SK-N-SH treated with all-trans-retinoic acid at 6 μM for 48 hours (cell line): ENCODE measurements around the gene IL12B.

Experiments
- ARNTL ChIP-seq: fragments of 450-650 bp; formaldehyde crosslinking; IDR thresholded peaks from 2 replicates; pipeline ENCODE4 v1.5.0; 2020; ENCODE audit warnings: low read depth, mild to moderate bottlenecking, moderate library complexity, borderline replicate concordance
- PPARA ChIP-seq: fragments of 250-450 bp; sonication (Bioruptor Pico); IDR thresholded peaks from 2 replicates; pipeline ENCODE4 v1.5.0; 2020; ENCODE audit warnings: mild to moderate bottlenecking, borderline replicate concordance
- RARB ChIP-seq: fragments of 250-450 bp; sonication (Bioruptor Pico); IDR thresholded peaks from 2 replicates; pipeline ENCODE4 v1.8.0; 2021; ENCODE audit warnings: mild to moderate bottlenecking, moderate library complexity
- SNAI2 ChIP-seq: fragments of 250-450 bp; sonication (Bioruptor Pico); IDR thresholded peaks from 2 replicates; pipeline ENCODE4 v1.5.0; 2020; ENCODE audit warnings: mild to moderate bottlenecking, moderate library complexity
- TOX ChIP-seq: fragments of 250-450 bp; sonication (Bioruptor Pico); IDR thresholded peaks from 2 replicates; pipeline ENCODE4 v1.8.0; 2021; ENCODE audit warnings: mild to moderate bottlenecking, moderate library complexity, borderline replicate concordance
- ZFP3 ChIP-seq: fragments of 250-450 bp; sonication (Bioruptor Pico); IDR thresholded peaks from 2 replicates; pipeline ENCODE4 v1.5.0; 2020; ENCODE audit warnings: mild to moderate bottlenecking, moderate library complexity
- TF ChIP-seq, protein P1 (sequence below): fragments of 250-450 bp; sonication (Bioruptor Pico); IDR thresholded peaks from 2 replicates; pipeline ENCODE4 v1.8.0; 2020; ENCODE audit warnings: mild to moderate bottlenecking, moderate library complexity, borderline replicate concordance
- TF ChIP-seq, protein P2 (sequence below): fragments of 250-450 bp; sonication (Bioruptor Pico); IDR thresholded peaks from 2 replicates; pipeline ENCODE4 v1.5.1; 2020; ENCODE audit warnings: low read depth, mild to moderate bottlenecking, moderate library complexity

DNA sequence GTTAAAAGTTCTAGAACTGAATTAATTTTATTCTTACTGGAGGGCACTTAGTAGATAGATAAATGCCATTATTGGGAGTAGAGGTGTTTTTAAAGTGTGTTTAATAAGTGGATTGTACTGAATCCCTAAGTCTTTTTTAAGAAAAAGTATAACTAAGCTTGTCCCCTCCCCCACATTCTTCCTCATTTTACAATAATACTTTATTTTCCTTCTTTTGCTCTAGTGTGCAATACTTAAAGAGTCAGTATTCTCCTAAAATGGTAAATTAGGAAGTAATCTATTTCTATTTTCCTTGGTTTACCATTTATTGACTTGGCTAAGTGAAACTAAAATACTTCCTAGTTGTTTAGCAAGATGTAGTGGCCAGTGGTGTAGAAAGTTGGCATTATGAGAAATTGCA, 55.6 kb downstream of the IL12B start:
- TF ChIP-seq, protein P1, sequence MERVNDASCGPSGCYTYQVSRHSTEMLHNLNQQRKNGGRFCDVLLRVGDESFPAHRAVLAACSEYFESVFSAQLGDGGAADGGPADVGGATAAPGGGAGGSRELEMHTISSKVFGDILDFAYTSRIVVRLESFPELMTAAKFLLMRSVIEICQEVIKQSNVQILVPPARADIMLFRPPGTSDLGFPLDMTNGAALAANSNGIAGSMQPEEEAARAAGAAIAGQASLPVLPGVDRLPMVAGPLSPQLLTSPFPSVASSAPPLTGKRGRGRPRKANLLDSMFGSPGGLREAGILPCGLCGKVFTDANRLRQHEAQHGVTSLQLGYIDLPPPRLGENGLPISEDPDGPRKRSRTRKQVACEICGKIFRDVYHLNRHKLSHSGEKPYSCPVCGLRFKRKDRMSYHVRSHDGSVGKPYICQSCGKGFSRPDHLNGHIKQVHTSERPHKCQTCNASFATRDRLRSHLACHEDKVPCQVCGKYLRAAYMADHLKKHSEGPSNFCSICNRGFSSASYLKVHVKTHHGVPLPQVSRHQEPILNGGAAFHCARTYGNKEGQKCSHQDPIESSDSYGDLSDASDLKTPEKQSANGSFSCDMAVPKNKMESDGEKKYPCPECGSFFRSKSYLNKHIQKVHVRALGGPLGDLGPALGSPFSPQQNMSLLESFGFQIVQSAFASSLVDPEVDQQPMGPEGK (CRISPR knock-in tag), result no peak
- TF ChIP-seq, protein P2, sequence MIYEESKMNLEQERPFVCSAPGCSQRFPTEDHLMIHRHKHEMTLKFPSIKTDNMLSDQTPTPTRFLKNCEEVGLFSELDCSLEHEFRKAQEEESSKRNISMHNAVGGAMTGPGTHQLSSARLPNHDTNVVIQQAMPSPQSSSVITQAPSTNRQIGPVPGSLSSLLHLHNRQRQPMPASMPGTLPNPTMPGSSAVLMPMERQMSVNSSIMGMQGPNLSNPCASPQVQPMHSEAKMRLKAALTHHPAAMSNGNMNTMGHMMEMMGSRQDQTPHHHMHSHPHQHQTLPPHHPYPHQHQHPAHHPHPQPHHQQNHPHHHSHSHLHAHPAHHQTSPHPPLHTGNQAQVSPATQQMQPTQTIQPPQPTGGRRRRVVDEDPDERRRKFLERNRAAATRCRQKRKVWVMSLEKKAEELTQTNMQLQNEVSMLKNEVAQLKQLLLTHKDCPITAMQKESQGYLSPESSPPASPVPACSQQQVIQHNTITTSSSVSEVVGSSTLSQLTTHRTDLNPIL (CRISPR knock-in tag), result no peak
- no peak for TF ChIP-seq ARNTL
- TF ChIP-seq PPARA, result no peak
- no peak for TF ChIP-seq RARB (CRISPR knock-in tag)
- TF ChIP-seq TOX, result no peak
- no peak for TF ChIP-seq SNAI2
- TF ChIP-seq ZFP3, result no peak
